GM19468 (cell line): ENCODE results near the gene FOXRED2.

ENCODE experiments used
- ATAC-seq: cut with Tn5 transposase; IDR thresholded peaks from one replicate; pipeline ENCODE4 v1.9.1; 2021; ENCODE audit warnings: mild to moderate bottlenecking, moderate library complexity, moderate number of reproducible peaks; ENCODE audit not compliant: unreplicated experiment; ENCODE audit errors: extremely low read depth

The FOXRED2 gene

DNA sequence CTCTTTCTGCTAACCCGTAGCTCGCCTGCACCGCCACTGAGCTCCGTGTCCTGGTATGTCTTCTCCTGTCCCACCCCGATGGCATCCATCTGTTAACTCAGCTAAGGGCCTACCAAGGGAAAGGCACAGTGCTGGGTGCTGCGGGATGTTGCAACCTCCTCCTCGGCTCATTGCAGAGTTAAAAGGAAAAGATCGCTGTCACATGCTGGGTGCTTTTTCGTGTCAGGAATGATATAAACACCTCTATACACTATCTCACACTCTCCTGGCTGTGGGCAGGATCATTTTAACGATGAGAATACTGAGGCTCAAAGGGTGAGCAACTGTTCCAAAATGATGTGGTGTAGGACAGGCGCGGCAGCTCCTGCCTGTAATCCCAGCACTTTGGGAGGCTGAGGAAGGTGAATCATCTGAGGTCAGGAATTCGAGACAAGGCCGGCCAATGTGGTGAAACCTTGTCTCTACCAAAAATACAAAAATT, 35.5 kb downstream of the FOXRED2 start:
- no peak for ATAC-seq

DNA sequence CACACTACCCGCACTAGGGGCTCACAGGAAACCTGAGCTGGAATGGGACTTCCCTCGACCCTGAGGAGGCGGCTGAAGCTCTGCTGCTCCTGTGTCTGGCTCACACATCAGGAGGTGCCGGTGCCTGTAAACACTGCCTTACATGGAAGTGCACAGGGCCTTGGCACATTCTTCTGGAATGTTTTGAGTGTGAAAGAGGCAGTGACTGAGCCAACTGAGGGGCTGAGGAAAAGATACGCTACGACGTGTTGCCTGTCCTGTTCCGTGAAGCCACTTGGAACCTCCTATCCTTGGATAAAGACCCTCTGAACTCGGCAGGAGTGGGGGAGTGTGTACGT, 35.9 kb downstream of the FOXRED2 start:
- no peak for ATAC-seq

DNA sequence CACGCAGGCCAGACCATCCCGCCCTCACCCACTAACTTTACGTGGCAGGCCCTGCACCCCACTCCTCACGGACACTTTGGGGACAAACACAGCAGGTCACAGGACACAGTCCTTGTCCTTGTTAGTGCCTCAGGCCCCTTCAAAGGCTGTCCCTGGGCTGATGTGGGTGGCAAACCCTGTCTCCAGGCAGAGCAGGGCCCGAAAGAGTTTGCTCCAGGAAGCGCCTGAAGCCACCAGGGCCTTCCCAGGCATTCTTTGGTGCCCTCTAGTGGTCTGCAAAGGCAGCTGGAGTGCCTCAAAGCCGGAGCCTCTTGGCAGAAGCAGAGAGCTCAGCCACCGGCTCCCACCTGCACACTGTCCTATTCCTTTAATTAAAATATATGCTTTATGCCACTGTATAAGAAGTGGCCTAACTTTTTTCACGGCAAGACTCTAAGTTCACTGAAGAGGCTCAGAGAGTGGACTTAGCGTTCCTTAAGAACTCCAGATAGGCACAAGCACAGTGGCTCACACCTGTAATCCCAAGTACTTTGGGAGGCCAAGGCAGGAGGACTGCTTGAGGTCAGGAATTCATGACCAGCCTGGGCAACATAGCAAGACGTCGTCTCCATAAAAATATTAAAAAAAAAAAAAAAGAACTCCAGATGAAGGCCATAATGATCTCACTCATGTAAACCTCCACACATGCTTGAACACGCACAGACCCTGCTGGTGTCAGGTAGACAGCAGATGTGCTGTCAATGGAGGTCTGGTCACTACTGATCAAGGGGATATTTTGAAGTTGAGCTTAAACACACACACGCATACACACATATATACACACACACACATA, 36.5 kb downstream of the FOXRED2 start:
- ATAC-seq, result no peak

DNA sequence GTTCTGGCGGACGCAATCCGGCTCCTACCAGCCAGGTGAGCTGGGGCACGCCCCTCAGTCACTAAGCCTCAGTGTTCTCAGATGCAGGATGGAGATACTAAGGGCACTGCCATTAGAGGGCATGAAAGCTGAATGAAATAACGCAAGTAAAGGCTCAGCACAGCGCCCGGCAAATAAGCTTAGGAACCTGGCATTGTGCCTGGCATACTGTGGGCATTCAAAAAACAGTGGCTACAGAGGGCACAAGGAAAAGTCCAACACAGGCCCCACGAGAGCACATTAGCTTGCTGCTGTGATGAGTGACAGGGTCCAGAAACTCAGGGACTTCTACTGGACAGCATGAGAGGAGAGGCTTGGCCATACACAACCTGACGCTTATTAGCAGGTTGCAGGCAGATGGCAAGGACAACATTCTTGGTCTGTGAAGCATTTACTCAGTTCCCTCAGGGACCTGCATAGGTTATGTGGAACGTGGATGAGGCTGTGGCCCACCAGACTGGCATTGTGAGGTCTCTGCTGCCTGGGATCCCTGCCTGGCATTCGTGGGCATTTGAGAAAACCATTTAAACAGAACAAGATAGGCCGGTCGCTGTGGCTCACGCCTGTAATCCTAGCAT, 37.6 kb downstream of the FOXRED2 start:
- no peak for ATAC-seq

DNA sequence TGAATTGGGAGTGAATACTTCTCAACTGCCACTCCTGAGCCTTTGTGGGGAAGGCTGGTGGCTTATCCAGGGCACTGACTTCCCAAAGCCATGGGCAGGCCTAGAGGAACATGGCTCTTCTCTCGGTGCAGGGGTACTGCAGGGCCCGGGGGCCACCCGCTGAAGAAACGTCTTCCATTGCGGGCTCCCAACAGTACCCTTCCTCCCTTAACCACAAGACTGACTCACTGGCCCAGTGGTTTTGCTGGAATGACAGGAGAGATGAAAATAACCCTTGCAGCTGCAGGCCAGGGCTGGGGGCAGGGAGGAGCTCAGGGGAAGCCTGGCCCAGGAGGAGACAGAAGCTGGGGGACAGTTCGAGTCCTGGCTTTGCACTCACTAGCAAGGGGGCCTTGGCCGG, 38.9 kb downstream of the FOXRED2 start:
- ATAC-seq, result no peak

DNA sequence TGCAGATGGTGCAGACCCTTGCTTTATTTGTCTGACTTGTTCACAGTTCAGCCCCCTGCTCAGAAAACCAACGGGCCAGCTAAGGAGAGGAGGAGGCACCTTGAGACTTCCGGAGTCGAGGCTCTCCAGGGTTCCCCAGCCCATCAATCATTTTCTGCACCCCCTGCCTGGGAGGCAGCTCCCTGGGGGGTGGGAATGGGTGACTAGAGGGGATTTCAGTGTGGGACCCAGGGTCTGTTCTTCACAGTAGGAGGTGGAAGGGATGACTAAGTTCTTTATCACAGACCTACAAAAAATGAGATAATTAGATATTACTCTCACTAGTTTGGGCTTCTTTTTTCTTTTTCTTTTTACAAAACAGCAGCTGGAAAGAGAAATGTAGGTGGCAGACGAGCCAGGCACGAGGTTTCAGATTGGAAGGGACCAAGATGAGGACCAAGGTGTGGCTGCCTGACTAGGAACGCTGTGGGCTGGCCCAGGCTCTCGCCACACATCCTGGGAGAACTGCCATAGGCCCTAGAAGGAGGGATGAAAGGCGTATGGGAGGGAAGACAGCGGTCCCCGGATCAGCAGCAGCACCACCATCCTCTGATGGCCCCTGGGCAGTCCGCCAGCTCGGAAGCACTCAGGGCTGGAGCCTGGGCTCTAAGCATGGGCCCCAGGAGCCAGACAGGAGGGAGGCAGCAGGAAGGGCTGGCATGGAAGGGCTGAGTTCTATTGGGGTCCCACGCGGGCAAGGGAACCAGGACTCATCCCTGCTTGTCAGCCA, 39.6 kb downstream of the FOXRED2 start:
- no peak for ATAC-seq

DNA sequence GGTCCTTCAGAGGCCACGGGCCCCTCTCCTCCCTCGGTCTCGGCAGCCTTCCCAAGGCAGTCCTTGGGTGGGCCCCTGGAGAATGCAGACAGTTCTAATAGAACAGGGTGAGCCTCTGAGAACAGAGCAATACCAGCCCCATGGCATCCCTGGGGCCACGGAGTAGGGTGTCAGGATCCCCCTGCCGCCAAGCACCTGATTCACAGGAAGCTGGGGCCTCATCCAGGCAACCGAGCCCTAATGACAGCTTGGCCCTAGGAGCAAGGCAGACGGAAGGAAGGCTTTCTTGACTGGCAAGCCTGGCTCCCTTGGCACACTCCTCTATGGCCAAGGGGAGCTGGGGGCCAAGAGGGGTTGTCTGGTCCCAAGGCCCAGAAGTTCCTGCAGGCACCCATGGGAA, 40.6 kb downstream of the FOXRED2 start:
- no peak for ATAC-seq

DNA sequence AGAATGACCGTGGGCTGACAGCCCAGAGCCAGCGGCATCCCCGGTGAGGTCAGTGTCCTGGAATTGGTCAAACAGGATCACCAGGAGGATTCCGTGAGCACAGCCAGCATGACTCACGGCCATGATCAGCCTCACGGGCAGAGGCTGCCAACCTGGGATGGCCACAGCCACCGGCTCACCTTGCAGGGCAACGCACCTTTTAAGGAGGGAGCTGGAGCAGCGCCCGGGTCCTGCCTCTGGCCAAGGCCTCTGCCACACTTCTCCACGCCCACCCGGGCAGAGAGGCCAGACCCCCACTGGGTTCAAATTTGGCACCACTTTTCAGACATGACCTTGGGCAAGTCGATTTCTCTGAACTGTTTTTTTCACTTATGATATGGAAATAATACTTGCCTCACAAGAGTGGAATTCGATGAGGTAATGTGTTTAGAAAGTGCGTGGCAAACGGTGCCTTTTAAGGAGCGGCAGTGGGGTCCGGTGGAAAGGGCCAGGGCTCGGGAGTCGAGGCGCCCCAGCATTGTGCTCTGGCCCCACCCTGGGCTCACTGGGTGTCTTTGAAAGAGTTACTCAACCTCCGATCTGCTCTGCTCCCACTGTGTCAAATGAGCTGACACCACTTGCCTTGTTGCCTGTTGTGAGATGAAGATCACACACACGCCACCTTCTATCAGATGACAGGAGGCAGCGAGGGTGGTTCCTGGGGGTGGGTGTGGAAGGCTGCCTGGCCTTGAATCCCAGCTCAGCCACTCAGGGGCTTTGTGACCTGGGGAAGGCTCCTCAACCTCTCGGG, 41.4 kb downstream of the FOXRED2 start:
- no peak for ATAC-seq

DNA sequence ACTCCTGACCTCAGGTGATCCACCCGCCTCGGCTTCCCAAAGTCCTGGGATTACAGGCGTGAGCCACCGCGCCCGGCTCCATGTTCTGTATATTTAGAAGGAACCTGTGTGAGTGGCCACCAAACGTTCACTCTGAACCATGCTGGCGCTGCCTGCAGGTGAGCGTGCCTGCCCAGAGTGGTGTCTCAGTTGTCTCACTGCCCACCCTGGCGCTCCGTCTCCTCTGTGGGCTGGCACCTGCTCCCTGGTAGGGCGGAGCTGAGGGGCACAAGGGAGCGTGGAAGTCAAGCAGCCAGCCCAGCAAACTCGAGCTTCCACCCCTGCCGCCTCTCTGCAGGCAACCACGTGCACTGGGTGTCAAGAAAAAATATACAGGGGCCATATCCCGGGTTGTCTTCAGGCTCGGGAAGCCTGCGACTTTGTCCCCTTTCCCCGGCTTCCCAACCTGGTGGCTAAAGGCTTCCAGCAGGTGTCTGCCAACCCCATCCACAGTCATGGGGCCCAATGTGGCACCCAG, 42.1 kb downstream of the FOXRED2 start:
- no peak for ATAC-seq

DNA sequence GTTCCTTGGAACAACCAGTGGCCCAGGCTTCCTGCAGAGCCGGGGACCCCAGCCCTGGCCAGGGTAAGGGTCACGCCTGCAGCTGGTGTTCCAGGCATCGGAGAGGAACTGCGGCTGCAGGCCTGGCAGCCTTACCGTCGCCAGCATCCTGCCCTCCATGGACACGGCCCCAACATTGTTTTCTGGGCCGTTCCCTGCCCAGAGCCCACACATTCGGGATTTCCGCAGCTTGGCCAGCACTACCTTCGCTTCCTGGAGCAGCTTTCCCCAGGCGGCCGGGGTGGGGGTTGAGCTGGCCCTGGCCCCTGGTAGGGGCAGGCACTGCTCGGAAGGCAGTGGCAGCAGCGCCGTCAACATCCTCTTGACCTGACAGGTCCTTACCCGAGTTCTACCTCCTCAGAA, 43.1 kb downstream of the FOXRED2 start:
- no peak for ATAC-seq

DNA sequence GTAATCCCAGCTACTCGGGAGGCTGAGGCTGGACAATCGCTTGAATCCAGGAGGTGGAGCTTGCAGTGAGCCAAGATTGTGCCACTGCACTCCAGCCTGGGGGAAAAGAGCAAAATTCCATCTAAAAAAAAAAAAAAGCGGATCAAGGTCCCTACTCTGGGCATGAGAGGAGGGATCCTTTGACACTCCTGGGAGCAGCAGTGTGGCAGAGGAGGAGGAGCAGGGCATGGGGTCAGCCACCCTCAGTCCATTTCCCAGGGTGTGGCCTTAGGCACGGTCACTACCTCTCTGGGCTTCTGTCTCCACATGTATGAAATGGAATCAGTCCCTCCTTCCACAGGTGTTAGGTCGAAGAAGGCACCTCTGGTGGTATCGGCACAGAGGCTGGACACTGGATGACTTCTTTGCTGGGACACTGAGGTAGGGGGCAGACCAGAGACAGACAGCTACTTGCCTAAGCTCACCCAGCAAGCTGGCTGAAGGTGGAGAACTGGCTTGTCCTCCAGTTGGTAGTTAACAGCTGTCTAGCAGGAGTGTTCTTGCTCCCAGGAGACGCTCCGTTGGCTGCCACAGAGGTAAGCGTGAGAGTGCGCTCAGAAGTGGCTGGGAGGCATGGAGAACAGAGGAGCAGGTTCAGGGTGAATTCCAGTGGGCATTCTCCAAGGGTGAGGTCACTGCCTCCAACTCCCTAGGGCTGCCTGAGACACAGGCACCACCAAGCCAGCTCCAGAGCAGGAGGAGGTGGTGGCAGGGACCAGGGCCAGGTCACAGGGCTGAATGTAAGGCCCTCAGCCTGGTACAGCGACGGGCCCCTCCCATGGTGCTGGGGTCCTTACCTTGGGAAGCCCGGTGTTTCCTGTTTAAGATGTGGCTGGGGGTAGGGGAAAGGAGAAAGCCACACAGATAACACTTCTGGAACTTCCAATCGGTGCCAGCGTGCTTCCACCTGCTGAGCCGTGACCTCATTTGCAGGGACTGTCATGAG, 44.9 kb downstream of the FOXRED2 start:
- ATAC-seq, result no peak

DNA sequence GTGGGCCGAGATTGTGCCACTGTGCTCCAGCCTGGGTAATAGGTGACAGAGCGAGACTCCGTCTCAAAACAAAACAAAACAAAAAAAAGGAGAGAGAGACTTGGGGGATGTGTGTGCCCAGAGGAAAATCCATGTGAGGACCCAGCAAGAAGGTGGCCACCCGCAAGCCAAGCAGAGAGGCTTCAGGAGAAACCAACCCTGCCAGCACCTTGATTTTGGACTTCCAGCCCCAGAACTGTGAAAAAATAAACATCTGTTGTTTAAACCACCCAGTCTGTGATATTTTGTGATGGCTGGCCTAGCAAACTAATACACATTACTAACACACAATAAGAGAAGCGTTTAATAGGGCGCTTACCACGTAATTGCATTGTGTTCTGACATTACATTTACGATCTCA, 46.6 kb downstream of the FOXRED2 start:
- no peak for ATAC-seq

DNA sequence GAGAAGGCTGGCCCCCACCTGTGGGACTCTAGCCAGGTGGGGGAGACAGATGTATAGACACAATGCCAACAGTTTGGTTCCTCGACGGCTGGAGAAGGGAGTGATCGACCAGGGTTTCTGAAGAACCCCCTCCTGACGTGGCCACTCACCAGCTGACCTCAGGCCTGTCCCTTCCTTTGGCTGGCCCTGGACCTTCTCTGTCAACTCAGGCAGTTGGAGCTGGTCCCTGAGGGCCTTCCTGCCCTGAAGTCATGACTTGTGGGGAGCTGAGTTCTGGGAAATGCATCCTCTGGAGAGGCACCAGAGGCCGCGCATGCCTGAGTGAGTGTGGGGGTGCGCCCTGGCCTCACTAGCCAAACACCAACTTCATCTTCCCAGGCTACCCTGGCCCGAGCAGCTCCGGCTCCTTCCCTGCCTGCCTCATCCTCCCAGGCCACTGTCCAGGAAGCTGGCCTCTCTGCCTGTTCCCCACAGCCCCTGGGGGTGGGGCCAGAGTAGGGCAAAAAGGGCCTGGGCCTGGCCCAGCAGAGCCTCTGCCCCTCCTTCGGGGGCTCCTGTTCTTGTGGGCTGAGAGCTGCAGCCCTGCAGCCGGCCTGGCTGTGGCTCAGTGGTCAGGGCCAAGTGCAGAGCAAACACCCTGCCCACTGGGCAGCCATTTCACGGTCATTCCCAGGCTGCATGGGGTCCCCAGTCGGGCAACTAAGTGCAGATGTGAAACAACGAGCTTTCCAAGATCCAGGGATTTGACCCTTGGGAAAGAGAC, 49.0 kb downstream of the FOXRED2 start:
- no peak for ATAC-seq

DNA sequence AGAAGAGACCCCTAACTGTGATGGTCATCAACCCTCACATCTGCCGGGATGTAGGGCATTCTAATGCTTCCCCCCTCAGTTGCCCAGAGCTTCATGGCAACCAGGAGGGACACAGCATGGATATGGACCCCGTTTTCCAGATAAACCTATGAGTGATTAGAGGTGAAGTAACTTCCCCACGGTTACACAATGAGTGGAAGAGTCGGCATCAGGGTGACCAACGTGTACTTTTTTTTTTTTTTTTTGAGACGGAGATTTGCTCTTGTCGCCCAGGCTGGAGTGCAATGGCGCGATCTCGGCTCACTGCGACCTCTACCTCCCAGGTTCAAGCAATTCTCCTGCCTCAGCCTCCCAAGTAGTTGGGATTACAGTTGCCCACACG, 50.4 kb downstream of the FOXRED2 start:
- no peak for ATAC-seq

DNA sequence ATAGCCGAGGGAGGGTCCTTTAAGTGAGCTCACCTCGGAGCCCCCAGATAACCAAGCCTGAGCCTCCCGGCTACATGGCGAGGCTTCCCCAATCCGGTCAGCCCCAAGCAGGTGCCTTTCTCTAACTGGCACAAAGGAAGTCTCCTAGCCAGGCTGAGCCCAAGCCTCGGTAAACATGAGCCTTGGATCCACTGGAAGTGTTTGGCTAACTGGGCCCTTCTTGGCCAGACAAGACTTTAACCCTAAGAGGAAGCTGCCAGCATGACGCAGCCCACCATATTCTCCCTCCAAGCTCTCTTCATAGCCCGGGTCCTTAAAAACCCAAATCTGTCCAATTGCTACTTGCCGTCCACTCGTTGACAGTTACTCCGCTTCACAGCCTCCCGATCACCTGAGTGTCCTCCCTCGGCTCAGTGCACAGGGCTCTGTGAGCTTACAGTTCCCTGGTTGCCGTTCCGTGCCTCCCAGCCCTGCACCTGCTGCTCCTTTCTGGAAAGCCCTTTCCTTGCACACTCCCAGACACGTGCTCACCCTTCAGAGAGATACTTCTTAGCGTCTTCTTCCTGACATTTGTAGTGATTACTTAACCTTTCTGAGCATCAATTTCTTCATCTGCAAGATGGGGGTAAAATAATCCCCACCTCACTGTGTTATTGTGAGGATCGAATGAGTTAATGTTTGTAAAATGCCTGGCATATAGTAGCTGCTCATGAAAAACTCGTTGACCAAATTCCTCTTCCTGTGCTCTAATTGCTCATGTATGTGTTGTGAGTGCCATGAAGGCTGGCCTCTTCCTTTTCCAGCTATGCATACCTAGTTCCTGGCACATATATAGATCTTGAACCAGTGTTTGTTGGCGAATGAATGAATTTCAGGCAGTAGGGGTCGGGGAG, 51.0 kb downstream of the FOXRED2 start:
- ATAC-seq, result no peak

DNA sequence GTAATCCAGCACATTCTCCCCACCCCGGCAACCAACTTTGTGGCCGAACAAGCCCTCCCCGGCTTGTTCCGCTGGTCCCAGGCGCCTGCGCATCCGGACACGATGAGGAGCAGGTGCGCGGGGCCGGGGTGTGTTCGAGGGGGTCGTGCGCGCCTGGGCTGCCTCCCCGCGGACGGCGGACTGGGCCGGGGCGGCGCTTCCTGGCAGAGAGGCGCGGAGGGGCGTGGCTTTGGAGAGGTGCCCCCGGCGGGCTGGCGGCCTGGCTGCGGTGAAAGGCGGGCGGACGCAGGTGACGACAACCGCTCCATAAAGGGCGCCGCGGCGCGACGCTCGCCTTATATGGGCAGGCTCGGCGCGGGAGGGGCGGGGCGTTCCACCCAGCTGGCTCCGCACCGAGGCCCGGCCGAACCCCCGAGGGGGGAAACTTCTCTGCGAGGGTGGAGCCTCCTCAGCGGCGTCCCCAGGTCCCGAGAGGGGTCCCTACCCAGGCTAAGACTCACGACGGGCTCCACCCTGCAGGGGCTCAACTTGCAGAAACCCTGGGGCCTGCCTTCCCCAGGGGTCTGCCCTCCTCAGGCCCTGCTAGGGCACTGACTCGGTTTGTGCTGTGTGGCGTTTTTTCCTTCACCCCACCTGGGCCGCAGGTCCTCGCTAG, 51.8 kb downstream of the FOXRED2 start:
- ATAC-seq, result no peak

DNA sequence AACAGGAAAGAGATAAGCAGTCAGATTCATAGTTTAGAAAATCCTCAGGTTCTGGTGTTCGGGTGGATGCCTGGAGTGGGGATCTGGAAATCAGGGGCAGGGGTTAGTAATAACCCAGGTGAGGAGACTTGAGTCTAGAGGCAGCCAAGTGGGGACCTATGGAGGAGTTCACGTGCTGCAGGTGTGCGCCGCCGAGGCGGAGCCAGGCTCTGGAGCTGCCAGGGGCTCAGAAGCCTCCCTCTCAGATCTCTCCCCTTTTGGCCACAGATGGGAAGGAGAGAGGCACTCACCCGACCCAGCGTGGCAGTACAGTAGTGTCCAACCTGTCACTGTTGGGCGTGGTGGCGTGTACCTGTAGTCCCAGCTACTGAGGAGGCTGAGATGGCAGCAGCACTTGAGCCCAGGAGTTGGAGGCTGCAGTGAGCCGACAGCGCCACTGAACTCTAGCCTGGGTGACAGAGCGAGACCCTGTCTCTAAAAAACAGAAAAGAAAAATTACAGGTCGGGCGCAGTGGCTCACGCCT, 52.9 kb downstream of the FOXRED2 start:
- ATAC-seq, result no peak
